ENCODE results near the gene TUB.

Gene TUB

DNA sequence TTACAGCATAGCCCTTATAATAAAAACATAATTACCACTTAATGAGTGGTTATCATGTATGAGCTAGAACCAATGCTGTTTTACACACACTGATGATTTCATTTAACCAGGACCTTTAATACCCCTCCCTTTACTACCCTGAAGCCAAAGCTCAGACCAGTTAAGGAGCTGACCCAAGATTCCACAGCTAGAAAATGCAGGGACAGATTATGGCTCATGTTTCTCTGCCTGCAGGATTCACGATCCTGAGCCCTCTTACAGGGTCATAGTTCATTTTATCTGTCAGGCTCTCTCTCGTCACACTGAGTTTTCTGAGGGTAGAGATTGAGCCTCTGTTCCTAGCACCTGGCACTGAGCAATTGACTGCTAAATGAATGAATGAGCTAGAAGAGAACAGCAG lies 27.4 kb downstream of the TUB start:
- DNase-seq (ENCODE audit: low read depth) = no peak
- TF ChIP-seq, protein P1, sequence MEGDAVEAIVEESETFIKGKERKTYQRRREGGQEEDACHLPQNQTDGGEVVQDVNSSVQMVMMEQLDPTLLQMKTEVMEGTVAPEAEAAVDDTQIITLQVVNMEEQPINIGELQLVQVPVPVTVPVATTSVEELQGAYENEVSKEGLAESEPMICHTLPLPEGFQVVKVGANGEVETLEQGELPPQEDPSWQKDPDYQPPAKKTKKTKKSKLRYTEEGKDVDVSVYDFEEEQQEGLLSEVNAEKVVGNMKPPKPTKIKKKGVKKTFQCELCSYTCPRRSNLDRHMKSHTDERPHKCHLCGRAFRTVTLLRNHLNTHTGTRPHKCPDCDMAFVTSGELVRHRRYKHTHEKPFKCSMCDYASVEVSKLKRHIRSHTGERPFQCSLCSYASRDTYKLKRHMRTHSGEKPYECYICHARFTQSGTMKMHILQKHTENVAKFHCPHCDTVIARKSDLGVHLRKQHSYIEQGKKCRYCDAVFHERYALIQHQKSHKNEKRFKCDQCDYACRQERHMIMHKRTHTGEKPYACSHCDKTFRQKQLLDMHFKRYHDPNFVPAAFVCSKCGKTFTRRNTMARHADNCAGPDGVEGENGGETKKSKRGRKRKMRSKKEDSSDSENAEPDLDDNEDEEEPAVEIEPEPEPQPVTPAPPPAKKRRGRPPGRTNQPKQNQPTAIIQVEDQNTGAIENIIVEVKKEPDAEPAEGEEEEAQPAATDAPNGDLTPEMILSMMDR (IDR thresholded peaks at IDR 0.05; ENCODE audit: low read depth, low read length) = no peak
- TF ChIP-seq, protein P2, sequence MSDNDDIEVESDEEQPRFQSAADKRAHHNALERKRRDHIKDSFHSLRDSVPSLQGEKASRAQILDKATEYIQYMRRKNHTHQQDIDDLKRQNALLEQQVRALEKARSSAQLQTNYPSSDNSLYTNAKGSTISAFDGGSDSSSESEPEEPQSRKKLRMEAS (IDR thresholded peaks at IDR 0.05; ENCODE audit: low read depth, low read length) = no peak
- TF ChIP-seq POLR2A (IDR thresholded peaks at IDR 0.05; ENCODE audit: extremely low read depth, insufficient read length) = no peak
- no peak overlapping the region for H3K4me3 ChIP-seq (ENCODE audit: low read depth, low read length)

DNA sequence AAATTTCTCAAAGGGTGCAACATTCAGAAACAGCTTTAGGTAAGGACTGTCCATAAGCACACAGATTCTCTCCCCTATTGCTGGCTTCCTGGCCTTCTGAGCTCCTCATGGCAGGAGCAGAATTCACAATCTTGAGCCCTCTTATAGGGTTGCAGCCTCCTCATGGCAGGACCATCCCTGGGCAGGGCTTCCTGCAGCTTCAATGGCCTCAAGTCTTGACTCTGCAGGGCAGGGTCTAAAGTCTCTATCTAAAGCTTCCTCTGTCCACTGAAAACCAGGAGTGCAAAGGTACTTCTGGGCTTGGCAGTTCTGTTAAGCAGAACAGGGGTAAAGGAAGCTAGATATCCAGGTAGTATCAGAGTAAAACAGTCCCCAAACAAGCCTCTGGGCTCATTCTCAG lies 28.7 kb downstream of the TUB start:
- TF ChIP-seq POLR2A (IDR thresholded peaks at IDR 0.05; ENCODE audit: extremely low read depth, insufficient read length) = no peak
- TF ChIP-seq, protein P1 (IDR thresholded peaks at IDR 0.05; ENCODE audit: low read depth, low read length) = no peak
- TF ChIP-seq, protein P2 (IDR thresholded peaks at IDR 0.05; ENCODE audit: low read depth, low read length) = no peak
- no peak for TF ChIP-seq MYC (IDR thresholded peaks at IDR 0.05; ENCODE audit: low read depth, low read length)
- H3K4me3 ChIP-seq (ENCODE audit: low read depth, low read length) = no peak overlapping the region
- DNase-seq (ENCODE audit: low read depth) = no peak

DNA sequence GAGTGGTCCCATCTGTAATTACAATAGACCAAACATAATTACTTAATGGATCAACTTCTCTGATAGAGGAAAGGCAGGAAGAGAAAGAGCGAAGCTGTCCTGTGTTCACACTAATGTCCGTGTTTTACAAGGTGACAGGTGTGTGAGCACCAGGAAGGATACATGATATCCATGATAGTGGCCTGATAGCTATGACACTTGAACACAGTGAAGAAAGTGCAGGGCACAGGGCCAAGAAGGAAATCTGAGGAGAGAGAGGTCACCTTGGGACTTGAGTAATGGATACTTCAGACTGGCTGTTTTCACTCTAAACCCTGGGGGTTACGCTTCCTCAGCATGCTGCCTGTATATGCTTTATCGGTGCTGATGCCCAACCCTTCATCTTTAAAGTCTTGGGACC lies 29.4 kb downstream of the TUB start:
- no peak overlapping the region for H3K4me3 ChIP-seq (ENCODE audit: low read depth, low read length)
- no peak for DNase-seq (ENCODE audit: low read depth)
- TF ChIP-seq, protein P1 (IDR thresholded peaks at IDR 0.05; ENCODE audit: low read depth, low read length) = no peak
- TF ChIP-seq, protein P2 (IDR thresholded peaks at IDR 0.05; ENCODE audit: low read depth, low read length) = no peak

DNA sequence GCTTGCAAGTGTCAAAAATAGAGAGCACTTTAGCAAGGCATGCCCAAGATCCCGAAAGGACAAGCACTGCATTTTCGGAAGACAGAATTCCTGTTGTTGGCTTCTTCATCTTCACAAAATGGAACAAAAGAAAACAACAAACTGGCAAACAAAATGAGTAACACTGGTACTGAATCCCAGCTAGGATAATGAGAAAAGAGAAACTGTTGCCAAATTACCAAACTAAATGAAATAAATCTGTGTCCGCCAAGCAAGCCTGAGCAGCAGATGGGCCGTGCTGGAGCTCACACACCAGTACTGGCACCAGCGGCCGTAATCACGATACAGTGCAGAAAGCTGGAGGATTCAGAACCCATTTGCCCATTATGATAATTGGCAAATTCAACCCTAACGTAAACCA lies 30.6 kb downstream of the TUB start:
- H3K4me3 ChIP-seq (ENCODE audit: low read depth, low read length) = no peak overlapping the region
- TF ChIP-seq POLR2A (IDR thresholded peaks at IDR 0.05; ENCODE audit: extremely low read depth, insufficient read length) (no peak), MYC (IDR thresholded peaks at IDR 0.05; ENCODE audit: low read depth, low read length) (no peak)
- TF ChIP-seq, protein P1 (IDR thresholded peaks at IDR 0.05; ENCODE audit: low read depth, low read length) = no peak
- TF ChIP-seq, protein P2 (IDR thresholded peaks at IDR 0.05; ENCODE audit: low read depth, low read length) = no peak
- no peak for DNase-seq (ENCODE audit: low read depth)

DNA sequence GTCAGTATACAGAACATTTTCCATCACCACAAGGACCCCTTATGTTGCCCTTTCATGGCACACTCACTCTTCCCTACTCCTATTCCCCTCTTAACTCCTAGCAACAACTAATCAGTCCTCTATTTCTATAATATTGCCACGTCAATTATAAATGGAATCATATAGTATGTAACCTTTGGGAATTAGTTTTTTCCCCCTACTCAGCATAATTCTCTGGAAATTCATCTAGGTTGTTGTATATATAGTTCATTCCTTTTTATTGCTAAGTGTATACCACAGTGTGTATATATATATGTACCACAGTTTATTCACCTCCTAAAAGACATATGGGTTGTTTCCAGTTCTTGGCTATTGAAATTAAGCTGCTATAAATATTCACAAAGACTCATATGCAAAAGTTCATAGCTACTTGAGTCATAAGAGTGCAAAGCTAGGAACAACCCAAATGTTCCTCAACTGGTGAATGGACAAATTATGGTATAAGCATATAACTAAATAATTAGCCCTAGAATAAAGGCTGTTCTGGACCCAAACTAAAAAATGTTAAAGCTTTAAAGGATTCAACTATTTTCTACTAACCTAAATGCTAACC lies 41.3 kb downstream of the TUB start:
- no peak overlapping the region for H3K4me3 ChIP-seq (ENCODE audit: low read depth, low read length)
- no peak for TF ChIP-seq MYC (IDR thresholded peaks at IDR 0.05; ENCODE audit: low read depth, low read length)
- TF ChIP-seq, protein P1 (IDR thresholded peaks at IDR 0.05; ENCODE audit: low read depth, low read length) = no peak
- no peak for TF ChIP-seq POLR2A (IDR thresholded peaks at IDR 0.05; ENCODE audit: extremely low read depth, insufficient read length)
- TF ChIP-seq, protein P2 (IDR thresholded peaks at IDR 0.05; ENCODE audit: low read depth, low read length) = no peak
- DNase-seq (ENCODE audit: low read depth) = no peak
